ENCODE measurements around the gene NR2F2. TPM values are rescaled to one million over a fixed set of nuclear protein-coding genes. Genes with fewer than 3 reads are reported as not detected.
A peak's percentile ranks its signal among the peaks of the same experiment; 100 is the strongest.
"Not testable (repeated sequence)": the region's sequence is repeated elsewhere in the genome, so short reads cannot be mapped to it uniquely, and the experiment has no call there.

The NR2F2 gene
- total RNA-seq, 1 experiment from 2014 or later = 0.17 TPM

GRCh38 chr15:96369351-96369750 is 38.9 kb downstream of the NR2F2 start:
- peaks cover 87% of the 10 kb centered on the region for H3K27me3 ChIP-seq (ENCODE audit: control insufficient read depth, insufficient read depth, low read length)
- H3K36me3 ChIP-seq (replicated peaks; ENCODE audit: control insufficient read depth, insufficient read depth, low read length) = no peaks in the 10 kb centered on the region
- no peak overlapping the region for H3K4me3 ChIP-seq (ENCODE audit: insufficient read depth, low read depth, low read length)
- DNase-seq = peak; percentile 20

- H3K36me3 ChIP-seq (replicated peaks; ENCODE audit: control insufficient read depth, insufficient read depth, low read length) = no peaks in the 10 kb centered on the region
- DNase-seq = peak; percentile 67
- H3K27me3 ChIP-seq (ENCODE audit: control insufficient read depth, insufficient read depth, low read length) = peaks cover 83% of the 10 kb centered on the region
- H3K4me3 ChIP-seq (ENCODE audit: insufficient read depth, low read depth, low read length) = no peak overlapping the region
These were observed 39.5 kb downstream of the NR2F2 start for GRCh38 chr15:96369825-96370621.

GRCh38 chr15:96372554-96372953 is 42.1 kb downstream of the NR2F2 start:
- DNase-seq = no peak
- H3K4me3 ChIP-seq (ENCODE audit: insufficient read depth, low read depth, low read length) = no peak overlapping the region
- H3K27me3 ChIP-seq (ENCODE audit: control insufficient read depth, insufficient read depth, low read length) = peaks cover 58% of the 10 kb centered on the region
- no peaks in the 10 kb centered on the region for H3K36me3 ChIP-seq (replicated peaks; ENCODE audit: control insufficient read depth, insufficient read depth, low read length)

- Histone ChIP-seq H3K27me3 (ENCODE audit: control insufficient read depth, insufficient read depth, low read length) (peaks cover 38% of the 10 kb centered on the region), H3K36me3 (replicated peaks; ENCODE audit: control insufficient read depth, insufficient read depth, low read length) (no peaks in the 10 kb centered on the region), H3K4me3 (ENCODE audit: insufficient read depth, low read depth, low read length) (no peak overlapping the region)
These were observed 44.0 kb downstream of the NR2F2 start for GRCh38 chr15:96374499-96374898.

GRCh38 chr15:96379592-96379991 is 49.1 kb downstream of the NR2F2 start:
- DNase-seq; H3K4me3 ChIP-seq (ENCODE audit: insufficient read depth, low read depth, low read length); H3K27me3 ChIP-seq (ENCODE audit: control insufficient read depth, insufficient read depth, low read length); H3K36me3 ChIP-seq (replicated peaks; ENCODE audit: control insufficient read depth, insufficient read depth, low read length): not testable (repeated sequence)

More at GRCh38 chr15:96374499-96374898, 44.0 kb downstream of the NR2F2 start:
- DNase-seq = no peak

GRCh38 chr15:96381463-96381862 is 51.0 kb downstream of the NR2F2 start:
- DNase-seq = no peak
- H3K4me3 ChIP-seq (ENCODE audit: insufficient read depth, low read depth, low read length) = no peak overlapping the region
- H3K36me3 ChIP-seq (replicated peaks; ENCODE audit: control insufficient read depth, insufficient read depth, low read length) = no peaks in the 10 kb centered on the region
- peaks cover 2% of the 10 kb centered on the region; the same call in 1 of the 2 replicates for H3K27me3 ChIP-seq (ENCODE audit: control insufficient read depth, insufficient read depth, low read length)

- Histone ChIP-seq H3K36me3 (replicated peaks; ENCODE audit: control insufficient read depth, insufficient read depth, low read length) (no peaks in the 10 kb centered on the region), H3K27me3 (ENCODE audit: control insufficient read depth, insufficient read depth, low read length) (peaks cover 2% of the 10 kb centered on the region; the same call in 1 of the 2 replicates), H3K4me3 (ENCODE audit: insufficient read depth, low read depth, low read length) (no peak overlapping the region)
- DNase-seq = no peak
These were observed 54.7 kb downstream of the NR2F2 start for GRCh38 chr15:96385195-96385594.

GRCh38 chr15:96388673-96389072 is 58.2 kb downstream of the NR2F2 start:
- Histone ChIP-seq H3K27me3 (ENCODE audit: control insufficient read depth, insufficient read depth, low read length) (peaks cover 2% of the 10 kb centered on the region; the same call in 1 of the 2 replicates), H3K4me3 (ENCODE audit: insufficient read depth, low read depth, low read length) (no peak overlapping the region), H3K36me3 (replicated peaks; ENCODE audit: control insufficient read depth, insufficient read depth, low read length) (no peaks in the 10 kb centered on the region)
- no peak for DNase-seq

All from H7 (cell line).